H1 (cell line): Measurements from ENCODE around the gene HDAC9. TPM values are rescaled to one million over a fixed set of nuclear protein-coding genes. Genes with fewer than 3 reads are reported as not detected.

Experiments used
- CTCF ChIA-PET: fragments of 300-600 bp; sonication (Branson Sonifier 250); formaldehyde crosslinking; loops from one replicate; lab custom pipeline; 2021; ENCODE audit not compliant: partially characterized antibody; lab: Charles Lee
- POLR2A ChIA-PET: fragments of 300-600 bp; sonication (Branson Sonifier 250); formaldehyde crosslinking; loops from one replicate; lab custom pipeline; 2021; ENCODE audit warnings: inconsistent platforms; ENCODE audit not compliant: partially characterized antibody; lab: Charles Lee
- DNase-seq, 2 experiments: peaks; one replicate each; pipeline versions ENCODE4 v3.0.0 to v3.0.0-alpha.2; 2010 to 2022; ENCODE audit warnings: low spot score in 2 of 2, low read depth in 1 of 2, mixed read lengths in 1 of 2
- FAIRE-seq: peaks from 2 replicates; lab custom pipeline; 2011; peaks lifted over from hg19 to GRCh38; lab: Jason Lieb, UNC
- H2AFZ ChIP-seq: 2 replicates; pipeline ENCODE4 v1.8.1; 2012; ENCODE audit warnings: low read length, inconsistent platforms
- H2AK5ac ChIP-seq: 2 replicates; pipeline ENCODE4 v1.6.1; 2013; ENCODE audit warnings: low read depth, low read length
- H2BK120ac ChIP-seq: replicated peaks from 2 replicates; pipeline ENCODE3; 2013; ENCODE audit warnings: low read depth, low read length, inconsistent platforms
- H2BK12ac ChIP-seq: 2 replicates; pipeline ENCODE4 v1.6.1; 2013; ENCODE audit warnings: low read depth, low read length
- H2BK15ac ChIP-seq: 2 replicates; pipeline ENCODE4 v1.6.1; 2013; ENCODE audit warnings: low read length
- H2BK20ac ChIP-seq: 2 replicates; pipeline ENCODE4 v1.6.1; 2013; ENCODE audit warnings: low read length
- H2BK5ac ChIP-seq: 2 replicates; pipeline ENCODE4 v1.6.1; 2013; ENCODE audit warnings: low read depth, low read length
- H3K14ac ChIP-seq: 2 replicates; pipeline ENCODE4 v1.6.1; 2013; ENCODE audit warnings: inconsistent platforms; ENCODE audit not compliant: insufficient read length
- H3K18ac ChIP-seq: 2 replicates; pipeline ENCODE4 v1.6.1; 2013; ENCODE audit warnings: low read length; ENCODE audit errors: extremely low read depth
- H3K23ac ChIP-seq: 2 replicates; pipeline ENCODE4 v1.6.1; 2013; ENCODE audit warnings: inconsistent platforms; ENCODE audit not compliant: insufficient read length
- H3K23me2 ChIP-seq: 2 replicates; pipeline ENCODE4 v1.6.1; 2013; ENCODE audit warnings: low read depth, low read length
- H3K27ac ChIP-seq: 2 replicates; pipeline ENCODE4 v1.6.1; 2011; ENCODE audit warnings: low read depth, low read length, inconsistent platforms
- H3K27me3 ChIP-seq, 4 experiments: replicated peaks in 1 of 4; 1 replicate in 1 of 4; 2 replicates in 3 of 4; pipeline versions ENCODE4 v1.6.1 to v1.8.1; 2011 to 2013; ENCODE audit warnings: low read length in 3 of 4, mild to moderate bottlenecking in 3 of 4, inconsistent platforms in 2 of 4, mixed read lengths in 2 of 4, moderate library complexity in 1 of 4; ENCODE audit not compliant: control insufficient read depth in 3 of 4, insufficient read depth in 3 of 4; ENCODE audit errors: extremely low read depth in 1 of 4
- H3K36me3 ChIP-seq, 4 experiments: 2 replicates each; pipeline versions ENCODE4 v1.6.1 to v1.8.1; 2011 to 2013; ENCODE audit warnings: mild to moderate bottlenecking in 4 of 4, low read length in 3 of 4, moderate library complexity in 2 of 4, control low read depth in 1 of 4, inconsistent platforms in 1 of 4; ENCODE audit not compliant: insufficient read depth in 4 of 4, control insufficient read depth in 2 of 4
- H3K4ac ChIP-seq: replicated peaks from 2 replicates; pipeline ENCODE3; 2013; ENCODE audit warnings: low read length, low read depth, mixed read lengths, inconsistent platforms; ENCODE audit not compliant: insufficient read length
- H3K4me1 ChIP-seq, 4 experiments: replicated peaks in 1 of 4; 1 replicate in 1 of 4; 2 replicates in 3 of 4; pipeline versions ENCODE4 v1.6.1 to v1.8.1; 2011 to 2013; ENCODE audit warnings: low read length in 3 of 4, inconsistent platforms in 2 of 4, mixed read lengths in 1 of 4; ENCODE audit not compliant: insufficient read depth in 4 of 4, control insufficient read depth in 3 of 4
- H3K4me2 ChIP-seq, 2 experiments: 2 replicates each; pipeline versions ENCODE4 v1.6.1 to v1.8.1; 2011 to 2013; ENCODE audit warnings: low read depth in 2 of 2, low read length in 2 of 2, control low read depth in 1 of 2, inconsistent platforms in 1 of 2, mild to moderate bottlenecking in 1 of 2; ENCODE audit not compliant: insufficient read depth in 1 of 2
- H3K4me3 ChIP-seq, 4 experiments: fragments of 200-600, 300-600 bp in 1 of 4; sonication (generic), shearing (Covaris generic), sonication (Bioruptor Twin) in 1 of 4; 2 replicates each; pipeline versions ENCODE4 v1.5.1 to v1.8.1; 2011 to 2016; ENCODE audit warnings: low read length in 4 of 4, low read depth in 3 of 4, control low read depth in 2 of 4, inconsistent platforms in 2 of 4, mild to moderate bottlenecking in 2 of 4, mixed read lengths in 1 of 4, moderate library complexity in 1 of 4; ENCODE audit not compliant: insufficient read depth in 2 of 4; ENCODE audit errors: extremely low read depth in 1 of 4
- H3K56ac ChIP-seq: replicated peaks from 2 replicates; pipeline ENCODE3; 2013; ENCODE audit warnings: low read depth, mild to moderate bottlenecking, mixed read lengths, low read length, inconsistent platforms; ENCODE audit not compliant: insufficient read length
- H3K79me1 ChIP-seq: 2 replicates; pipeline ENCODE4 v1.6.1; 2013; ENCODE audit warnings: low read depth, low read length, control low read depth
- H3K79me2 ChIP-seq, 2 experiments: 2 replicates each; pipeline versions ENCODE4 v1.6.1 to v1.8.1; 2012 to 2013; ENCODE audit warnings: low read length in 2 of 2, mild to moderate bottlenecking in 2 of 2, inconsistent platforms in 1 of 2; ENCODE audit not compliant: insufficient read depth in 2 of 2, control insufficient read depth in 1 of 2
- H3K9ac ChIP-seq, 4 experiments: replicated peaks in 1 of 4; 1 replicate in 1 of 4; 2 replicates in 3 of 4; pipeline versions ENCODE4 v1.6.1 to v1.8.1; 2011 to 2013; ENCODE audit warnings: low read depth in 3 of 4, low read length in 3 of 4, control low read depth in 2 of 4, mild to moderate bottlenecking in 2 of 4, moderate library complexity in 2 of 4, inconsistent platforms in 1 of 4; ENCODE audit errors: extremely low read depth in 1 of 4
- H3K9me3 ChIP-seq, 2 experiments: 2 replicates each; pipeline versions ENCODE4 v1.6.1 to v1.8.1; 2012 to 2013; ENCODE audit warnings: mild to moderate bottlenecking in 2 of 2, moderate library complexity in 2 of 2, control low read depth in 1 of 2, inconsistent platforms in 1 of 2, low read depth in 1 of 2, low read length in 1 of 2, mixed read lengths in 1 of 2; ENCODE audit not compliant: insufficient read depth in 2 of 2
- H4K20me1 ChIP-seq, 2 experiments: replicated peaks in 1 of 2; 2 replicates each; pipeline versions ENCODE3 to v1.8.1; 2011 to 2013; ENCODE audit warnings: inconsistent platforms in 2 of 2, low read length in 2 of 2, mild to moderate bottlenecking in 1 of 2; ENCODE audit not compliant: insufficient read depth in 2 of 2, control insufficient read depth in 1 of 2
- H4K5ac ChIP-seq: 2 replicates; pipeline ENCODE4 v1.6.1; 2013; ENCODE audit warnings: low read length, low read depth, mixed read lengths, inconsistent platforms; ENCODE audit not compliant: insufficient read length
- H4K8ac ChIP-seq: 2 replicates; pipeline ENCODE4 v1.8.0; 2013; ENCODE audit warnings: mild to moderate bottlenecking, moderate library complexity, low read length, inconsistent platforms; ENCODE audit not compliant: insufficient read depth; ENCODE audit errors: extremely low read depth
- H4K91ac ChIP-seq: replicated peaks from 2 replicates; pipeline ENCODE3; 2013; ENCODE audit warnings: low read length, mixed read lengths, inconsistent platforms; ENCODE audit not compliant: insufficient read length
- ASH2L ChIP-seq: fragments of 200-600, 300-600 bp; sonication (generic); IDR thresholded peaks from one replicate; pipeline ENCODE4 v1.7.1; 2017; ENCODE audit warnings: low read length
- CHD1 ChIP-seq: IDR thresholded peaks from 2 replicates; pipeline ENCODE4 v1.6.1; 2012; ENCODE audit warnings: low read depth, low read length, improper control_type of control experiment
- CTCF ChIP-seq, 3 experiments: IDR thresholded peaks; 1 replicate in 2 of 3; 2 replicates in 1 of 3; pipeline versions ENCODE4 v1.5.1 to v1.6.1; 2011; ENCODE audit warnings: low read length in 3 of 3, mild to moderate bottlenecking in 3 of 3, inconsistent platforms in 2 of 3, low read depth in 1 of 3, moderate library complexity in 1 of 3; ENCODE audit not compliant: insufficient read depth in 1 of 3; ENCODE audit errors: control extremely low read depth in 1 of 3
- FOSL1 ChIP-seq: IDR thresholded peaks from 2 replicates; pipeline ENCODE4 v1.6.1; 2011; ENCODE audit warnings: mild to moderate bottlenecking, low read depth, low read length, moderate library complexity; ENCODE audit not compliant: insufficient read depth
- GABPA ChIP-seq: IDR thresholded peaks from 2 replicates; pipeline ENCODE4 v1.6.1; 2011; ENCODE audit warnings: mild to moderate bottlenecking, low read length, moderate library complexity, borderline replicate concordance; ENCODE audit not compliant: insufficient read depth
- KDM5A ChIP-seq: fragments of 200-600 bp; IDR thresholded peaks from 2 replicates; pipeline ENCODE4 v1.7.1; 2012; ENCODE audit warnings: mild to moderate bottlenecking, low read length, inconsistent platforms, mixed read lengths
- MAX ChIP-seq: IDR thresholded peaks from 2 replicates; pipeline ENCODE4 v1.6.1; 2012; ENCODE audit warnings: inconsistent platforms
- RXRA ChIP-seq: IDR thresholded peaks from 2 replicates; pipeline ENCODE4 v1.6.1; 2011; ENCODE audit warnings: low read depth, mild to moderate bottlenecking, low read length, moderate library complexity; ENCODE audit not compliant: insufficient read depth
- SIN3A ChIP-seq, 2 experiments: IDR thresholded peaks in 1 of 2; conservative IDR thresholded peaks in 1 of 2; 2 replicates each; pipeline ENCODE4 v1.6.1; 2011 to 2012; ENCODE audit warnings: low read length in 2 of 2, improper control_type of control experiment in 1 of 2, low read depth in 1 of 2, mild to moderate bottlenecking in 1 of 2
- TAF7 ChIP-seq: optimal IDR thresholded peaks from 2 replicates; pipeline ENCODE3; 2011; ENCODE audit warnings: low read depth, mild to moderate bottlenecking, inconsistent platforms, low read length, moderate library complexity, borderline replicate concordance
- YY1 ChIP-seq: IDR thresholded peaks from 2 replicates; pipeline ENCODE4 v1.6.1; 2011; ENCODE audit warnings: low read depth, mild to moderate bottlenecking, low read length
- WGBS, 2 experiments: shearing (Covaris generic) in 1 of 2; methylation state at CpG; one replicate each; pipeline versions ENCODE4 v1.1.6 to v1.1.7; 2013 to 2015; ENCODE audit warnings: low lambda C conversion rate in 2 of 2, mixed read lengths in 2 of 2, inconsistent platforms in 1 of 2, low coverage in 1 of 2, missing lambda C conversion rate in 1 of 2; ENCODE audit not compliant: insufficient replicate concordance in 2 of 2, insufficient coverage in 1 of 2, insufficient read length in 1 of 2; ENCODE audit errors: extremely low coverage in 1 of 2, missing lambda C conversion rate in 1 of 2; 5-methylcytosine and 5-hydroxymethylcytosine counted together
- polyA plus RNA-seq, 7 experiments: library from polyadenylated mRNA; depleted of rRNA in 3 of 7; stranded (reverse) in 5 of 7; unstranded in 2 of 7; fragments of >200 nt in 5 of 7; fragments of 200-250 nt in 2 of 7; gene quantifications; 1 replicate in 5 of 7; 2 replicates in 1 of 7; 4 replicates in 1 of 7; pipeline versions ENCODE4 v1.2.1 to v1.2.3, GENCODE V29; 2011 to 2013; ENCODE audit warnings: missing spikeins in 2 of 7, mixed read lengths in 2 of 7
- total RNA-seq: library from RNA; stranded (reverse); fragmentation: NEBNext Ultra II Directional; extraction: Animal tissue kit (Norgen Biotek cat#: 25700); gene quantifications from 2 replicates; pipeline ENCODE4 v1.2.1, GENCODE V29; 2021

HDAC9 gene
- total and polyA plus RNA-seq, 2 of the 8 experiments (the other 6 are each of a cell fraction or from before 2014, with no cell fraction given) = 9.5 to 13.1 TPM

GRCh38 chr7:18570441-18570840, 74.9 kb downstream of the HDAC9 start:
- H3K14ac ChIP-seq = no peak overlapping the region
- H2BK12ac ChIP-seq = no peak overlapping the region
- no peak overlapping the region for H3K27ac ChIP-seq
- POLR2A ChIA-PET = interaction anchor here (0.7 to 0.9 kb wide), 2 partner anchors 18 to 29 kb away, joined by 3 read pairs; no protein-coding TSS in a partner anchor
- H3K4me3 ChIP-seq = no peak overlapping the region
- no peak overlapping the region for H2AFZ ChIP-seq
- no peak overlapping the region for H3K18ac ChIP-seq
- no peak overlapping the region for H3K23ac ChIP-seq
- H3K36me3 ChIP-seq = no peaks in the 10 kb centered on the region
- no peak overlapping the region for H2BK15ac ChIP-seq
- no peaks in the 10 kb centered on the region for H4K20me1 ChIP-seq
- CTCF ChIA-PET = interaction anchor here (1.0 to 11.6 kb wide), 8 partner anchors 10 to 219 kb away, joined by 3 to 131 read pairs (median 4); no protein-coding TSS in a partner anchor
- no peak overlapping the region for H3K4me2 ChIP-seq
- no peaks in the 10 kb centered on the region for H3K79me2 ChIP-seq
- no peaks in the 10 kb centered on the region for H3K27me3 ChIP-seq
- no peak overlapping the region for H4K5ac ChIP-seq
- H2BK20ac ChIP-seq = no peak overlapping the region
- FAIRE-seq (no peak), DNase-seq (no peak)
- H2BK120ac ChIP-seq = no peak overlapping the region
- no peak overlapping the region for H3K4ac ChIP-seq
- no peak overlapping the region for H3K56ac ChIP-seq
- H2AK5ac ChIP-seq = no peak overlapping the region
- peaks cover 0 to 9% (median 2%) of the 10 kb centered on the region in 4 experiments; a peak in 4 of 7 replicates for H3K4me1 ChIP-seq
- H3K23me2 ChIP-seq = no peaks in the 10 kb centered on the region
- H4K91ac ChIP-seq = no peak overlapping the region
- no peak overlapping the region for H2BK5ac ChIP-seq
- no peak overlapping the region for H3K9ac ChIP-seq
- H3K9me3 ChIP-seq = no peaks in the 10 kb centered on the region
- H4K8ac ChIP-seq = no peak overlapping the region
- 92% methylated on average over 3 of the region's 3 CpGs; no CpG with 5 or more reads in 1 of the 2 experiments for WGBS, 2 experiments
- no peaks in the 10 kb centered on the region for H3K79me1 ChIP-seq
- TF ChIP-seq CTCF (IDR thresholded peaks at IDR 0.05; ENCODE audit: control extremely low read depth in 1 of 3, insufficient read depth in 1 of 3, low read depth in 1 of 3, low read length in 3 of 3) = no peak
- TF ChIP-seq KDM5A = no peak
- no peak for TF ChIP-seq RXRA
- no peak for TF ChIP-seq YY1
- no peak for TF ChIP-seq TAF7
- no peak for TF ChIP-seq GABPA
- TF ChIP-seq FOSL1 = no peak
- TF ChIP-seq MAX = no peak
- no peak for TF ChIP-seq SIN3A (conservative IDR thresholded peaks at IDR 0.05 in 1 of 2, IDR thresholded peaks at IDR 0.05 in 1 of 2; ENCODE audit: low read depth in 1 of 2, low read length in 2 of 2)
- no peak for TF ChIP-seq CHD1
- no peak for TF ChIP-seq ASH2L
